ENCODE data around the gene LBX2.
A peak's percentile ranks its signal among the peaks of the same experiment; 100 is the strongest.
"Not testable (repeated sequence)": the region's sequence is repeated elsewhere in the genome, so short reads cannot be mapped to it uniquely, and the experiment has no call there.

The LBX2 gene

GRCh38 chr2:74503506-74504475 is 4.4 kb upstream of the LBX2 start:
- no peak for DNase-seq (ENCODE audit: low read depth)

- DNase-seq (ENCODE audit: low read depth): peak; percentile 83
Observed at GRCh38 chr2:74502720-74503505, 3.5 kb upstream of the LBX2 start.

- no peak for DNase-seq (ENCODE audit: low read depth)
Observed at GRCh38 chr2:74502147-74502719, 2.8 kb upstream of the LBX2 start.

- no peak for DNase-seq (ENCODE audit: low read depth)
Observed at GRCh38 chr2:74501335-74502071, 2.1 kb upstream of the LBX2 start.

GRCh38 chr2:74500578-74500946 is 1.2 kb upstream of the LBX2 start:
- DNase-seq (ENCODE audit: low read depth): no peak

- no peak for DNase-seq (ENCODE audit: low read depth)
Observed at GRCh38 chr2:74499940-74500577, 656 bp upstream of the LBX2 start.

- DNase-seq (ENCODE audit: low read depth): peak; percentile 58
Observed at GRCh38 chr2:74498500-74499266, 720 bp downstream of the LBX2 start.

- no peak for DNase-seq (ENCODE audit: low read depth)
Observed at GRCh38 chr2:74497777-74498499, 1.5 kb downstream of the LBX2 start.

GRCh38 chr2:74496997-74497776 is 2.2 kb downstream of the LBX2 start:
- no peak for DNase-seq (ENCODE audit: low read depth)

- DNase-seq (ENCODE audit: low read depth): no peak
Observed at GRCh38 chr2:74495440-74495839, 4.0 kb downstream of the LBX2 start.

- DNase-seq (ENCODE audit: low read depth): no peak
Observed at GRCh38 chr2:74493546-74493945, 5.9 kb downstream of the LBX2 start.

- DNase-seq (ENCODE audit: low read depth): no peak
Observed at GRCh38 chr2:74491648-74492544, 7.5 kb downstream of the LBX2 start.

GRCh38 chr2:74489906-74490305 is 9.5 kb downstream of the LBX2 start:
- no peak for DNase-seq (ENCODE audit: low read depth)

- no peak for DNase-seq (ENCODE audit: low read depth)
Observed at GRCh38 chr2:74488643-74489481, 10.5 kb downstream of the LBX2 start.

GRCh38 chr2:74486141-74486540 is 13.3 kb downstream of the LBX2 start:
- DNase-seq (ENCODE audit: low read depth): no peak

GRCh38 chr2:74483675-74484164 is 15.7 kb downstream of the LBX2 start:
- DNase-seq (ENCODE audit: low read depth): not testable (repeated sequence)
